K562 (cell line): Measurements from ENCODE around the gene ZSWIM8. TPM values are rescaled to one million over a fixed set of nuclear protein-coding genes. Genes with fewer than 3 reads are reported as not detected.

Experiments used
- BRD4 ChIP-seq: fragments of 200-600 bp; sonication (generic); IDR thresholded peaks from 2 replicates; pipeline ENCODE4 v1.6.1; 2017; ENCODE audit warnings: inconsistent platforms
- C11orf30 ChIP-seq: fragments of 450-650 bp; IDR thresholded peaks from 2 replicates; pipeline ENCODE4 v1.6.1; 2016; ENCODE audit warnings: low read depth, mild to moderate bottlenecking
- CCAR2 ChIP-seq: fragments of 200-400 bp; formaldehyde crosslinking; IDR thresholded peaks from 2 replicates; pipeline ENCODE4 v1.6.1; 2017; ENCODE audit warnings: mild to moderate bottlenecking, low read depth, low read length
- ELK1 ChIP-seq: sonication (generic); formaldehyde crosslinking; IDR thresholded peaks from 2 replicates; pipeline ENCODE4 v1.8.1; 2022; ENCODE audit warnings: missing genetic modification reagents
- HNRNPL ChIP-seq: fragments of 200-400 bp; formaldehyde crosslinking; IDR thresholded peaks from 2 replicates; pipeline ENCODE4 v1.6.1; 2017; ENCODE audit warnings: low read depth, mild to moderate bottlenecking, low read length
- KAT8 ChIP-seq: fragments of 450-650 bp; IDR thresholded peaks from 2 replicates; pipeline ENCODE4 v1.6.1; 2016; ENCODE audit warnings: low read depth, mild to moderate bottlenecking
- MAX ChIP-seq: sonication (generic); formaldehyde crosslinking; IDR thresholded peaks from 2 replicates; pipeline ENCODE4 v1.9.0; 2022; ENCODE audit warnings: mild to moderate bottlenecking, missing genetic modification reagents
- MXI1 ChIP-seq: IDR thresholded peaks from 2 replicates; pipeline ENCODE4 v1.6.1; 2011; ENCODE audit warnings: low read depth, mild to moderate bottlenecking, improper control_type of control experiment, low read length
- NBN ChIP-seq: fragments of 450-650 bp; IDR thresholded peaks from 2 replicates; pipeline ENCODE4 v1.6.1; 2016; ENCODE audit warnings: low read depth, mild to moderate bottlenecking
- POLR2G ChIP-seq: fragments of 200-400 bp; formaldehyde crosslinking; IDR thresholded peaks from 2 replicates; pipeline ENCODE4 v1.6.1; 2017; ENCODE audit warnings: low read depth, mild to moderate bottlenecking, antibody characterized with exemption, low read length, moderate library complexity
- STAT6 ChIP-seq: sonication (generic); formaldehyde crosslinking; IDR thresholded peaks from 2 replicates; pipeline ENCODE4 v1.8.1; 2023; ENCODE audit warnings: mild to moderate bottlenecking, missing genetic modification reagents
- VEZF1 ChIP-seq: fragments of 200-800 bp; sonication (Bioruptor generic); IDR thresholded peaks from 2 replicates; pipeline ENCODE4 v1.6.1; 2017; ENCODE audit warnings: missing genetic modification characterization, missing compliant biosample characterization
- ZKSCAN3 ChIP-seq: fragments of 250-450 bp; sonication (Bioruptor Pico); IDR thresholded peaks from 2 replicates; pipeline ENCODE4 v1.4.0; 2020
- ZNF121 ChIP-seq: sonication (generic); formaldehyde crosslinking; conservative IDR thresholded peaks from 2 replicates; pipeline ENCODE4 v1.8.0; 2022; ENCODE audit warnings: missing genetic modification reagents
- ZNF134 ChIP-seq: fragments of 250-450 bp; sonication (Bioruptor Pico); conservative IDR thresholded peaks from 2 replicates; pipeline ENCODE4 v1.4.0; 2020
- ZNF232 ChIP-seq: sonication (generic); formaldehyde crosslinking; IDR thresholded peaks from 2 replicates; pipeline ENCODE4 v1.8.0; 2022; ENCODE audit warnings: mild to moderate bottlenecking, missing genetic modification reagents
- ZNF24 ChIP-seq: fragments of 450-650 bp; IDR thresholded peaks from 2 replicates; pipeline ENCODE4 v1.6.1; 2016
- ZNF280B ChIP-seq: fragments of 250-450 bp; sonication (Bioruptor Pico); IDR thresholded peaks from 2 replicates; pipeline ENCODE4 v1.5.1; 2021; ENCODE audit warnings: mild to moderate bottlenecking
- ZNF639 ChIP-seq, 2 experiments: fragments of 200-800 bp in 1 of 2; sonication (Bioruptor generic) in 1 of 2; sonication (generic) in 1 of 2; formaldehyde crosslinking in 1 of 2; IDR thresholded peaks in 1 of 2; conservative IDR thresholded peaks in 1 of 2; 2 replicates each; pipeline versions ENCODE4 v1.5.0 to v1.6.1; 2016 to 2020; ENCODE audit warnings: missing compliant biosample characterization in 1 of 2, missing genetic modification characterization in 1 of 2, missing genetic modification reagents in 1 of 2
- ZZZ3 ChIP-seq: fragments of 450-650 bp; IDR thresholded peaks from 2 replicates; pipeline ENCODE4 v1.6.1; 2016; ENCODE audit warnings: antibody characterized with exemption, mild to moderate bottlenecking, moderate library complexity
- polyA plus RNA-seq, 8 experiments: library from polyadenylated mRNA; depleted of rRNA in 4 of 8; stranded (reverse) in 5 of 8; unstranded in 3 of 8; fragments of >200 nt; fragmentation: Nextera tagmentation in 2 of 8; fragmentation: Illumina TruSeq in 1 of 8; extraction: Ambion mirVana in 2 of 8; extraction: Trizol in 1 of 8; gene quantifications; 2 replicates each; pipeline versions ENCODE4 v1.2.1 to v1.2.3, GENCODE V29; 2011 to 2014; ENCODE audit warnings: inconsistent platforms in 1 of 8, missing spikeins in 1 of 8
- total RNA-seq, 7 experiments: library from RNA; depleted of rRNA in 6 of 7; stranded (reverse); fragments of >200 nt in 6 of 7; fragmentation: Illumina TruSeq in 2 of 7; extraction: Trizol in 2 of 7; gene quantifications; 2 replicates each; pipeline versions ENCODE4 v1.2.1 to v1.2.3, GENCODE V29; 2011 to 2021; ENCODE audit warnings: low replicate concordance in 1 of 7

The ZSWIM8 gene
- total and polyA plus RNA-seq, 9 of the 15 experiments (the other 6 are each of a cell fraction or from before 2014, with no cell fraction given), result 5.6 to 47.8 (median 26.7) TPM

GRCh38 chr10:73809061-73809818 lies 23.8 kb downstream of the ZSWIM8 start (continued):
- TF ChIP-seq ELK1 (no peak), ZNF280B (CRISPR knock-in tag) (no peak), STAT6 (no peak), KAT8 (no peak), NBN (no peak), MXI1 (no peak), POLR2G (no peak), MAX (CRISPR knock-in tag) (no peak), ZNF639 (CRISPR knock-in tag; conservative IDR thresholded peaks at IDR 0.05 in 1 of 2, IDR thresholded peaks at IDR 0.05 in 1 of 2) (peak in 1 of 2 experiments; percentile 62; a peak in 1 of 4 replicates), VEZF1 (CRISPR knock-in tag) (peak; percentile 24; the same call in 1 of the 2 replicates), CCAR2 (no peak), ZNF24 (no peak), ZNF121 (no peak), ZZZ3 (no peak), HNRNPL (no peak), ZKSCAN3 (no peak), BRD4 (no peak), ZNF232 (CRISPR knock-in tag) (no peak), ZNF134 (CRISPR knock-in tag) (0 out of 2 replicates have a peak, but pooled peaks have one; percentile 21), C11orf30 (no peak)
